ENCODE data around the gene ANXA3. TPM values are rescaled to one million over a fixed set of nuclear protein-coding genes. Genes with fewer than 3 reads are reported as not detected.
"Not testable (repeated sequence)": the region's sequence is repeated elsewhere in the genome, so short reads cannot be mapped to it uniquely, and the experiment has no call there.

The ANXA3 gene
- polyA plus RNA-seq, 1 donor: 4.1 TPM

DNA sequence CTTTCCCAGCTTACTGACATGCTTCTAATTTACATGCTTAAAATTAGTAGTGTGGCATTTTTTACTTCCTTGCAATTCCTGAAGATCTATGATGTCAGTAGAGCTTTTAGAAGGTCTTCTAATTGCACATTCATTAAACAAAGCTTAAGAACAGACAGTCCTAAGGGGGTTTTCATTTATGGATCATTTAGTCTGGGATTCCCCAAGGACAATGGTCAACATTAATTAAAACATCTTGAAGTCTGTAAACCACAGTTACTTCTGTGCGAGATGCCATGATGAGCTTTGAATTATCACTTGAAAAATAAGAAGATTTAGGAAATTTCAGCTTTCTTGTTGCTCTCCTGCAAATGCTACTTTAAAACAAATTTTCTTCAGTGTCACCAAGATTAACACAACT is 20.2 kb downstream of the ANXA3 start:
- no peak for DNase-seq (ENCODE audit: low read depth)

DNA sequence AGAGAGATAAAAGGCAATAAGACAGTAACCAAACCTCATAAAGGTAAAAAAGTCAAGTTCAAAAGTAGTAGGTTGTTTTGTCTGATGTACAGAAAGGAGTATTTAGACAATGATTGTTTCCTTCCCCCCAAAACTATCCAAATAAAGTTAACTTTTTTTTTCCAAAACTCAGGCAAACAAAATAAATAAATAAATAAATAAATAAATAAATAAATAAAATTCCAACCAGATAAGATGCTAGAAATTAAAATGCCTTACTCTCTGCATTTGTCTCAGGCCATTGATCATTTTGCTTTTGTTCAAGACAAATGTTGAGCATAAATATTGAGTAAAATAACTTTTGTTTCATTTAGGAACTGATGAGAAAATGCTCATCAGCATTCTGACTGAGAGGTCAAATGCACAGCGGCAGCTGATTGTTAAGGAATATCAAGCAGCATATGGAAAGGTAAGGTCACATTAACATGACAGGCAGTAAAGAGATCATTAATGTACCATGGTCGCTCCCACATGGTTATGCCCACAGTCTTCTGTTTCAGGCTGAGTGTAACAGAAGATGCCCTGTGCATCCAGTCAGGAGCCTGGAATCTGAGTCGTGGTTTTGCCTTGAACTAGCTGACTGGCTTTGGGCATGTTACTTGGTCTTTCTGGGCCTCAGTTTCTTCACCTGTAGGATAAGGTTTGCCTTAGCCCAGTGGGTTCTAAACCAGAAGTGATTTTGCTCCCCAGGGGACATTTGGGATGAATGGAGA is 27.3 kb downstream of the ANXA3 start:
- DNase-seq (ENCODE audit: low read depth): no peak

DNA sequence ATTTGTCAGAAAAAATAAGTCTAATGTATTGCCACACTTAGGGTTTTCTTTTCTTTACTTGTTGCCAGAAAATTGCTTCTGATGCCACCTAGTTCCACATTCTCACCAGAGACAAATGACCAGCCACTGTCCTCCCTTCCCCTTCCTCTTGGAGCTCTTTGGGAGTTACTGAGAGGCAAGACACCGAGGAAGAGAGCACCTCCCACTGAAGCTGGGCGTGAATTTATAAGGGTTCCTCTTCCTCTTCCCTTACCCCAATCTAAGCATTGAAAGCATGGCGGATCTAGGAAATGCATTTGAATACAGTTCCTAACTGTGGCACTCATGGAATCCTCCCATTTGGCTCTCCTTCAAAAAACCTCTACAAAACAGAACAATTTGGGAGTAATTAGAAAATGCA is 30.0 kb downstream of the ANXA3 start:
- no peak for DNase-seq (ENCODE audit: low read depth)

DNA sequence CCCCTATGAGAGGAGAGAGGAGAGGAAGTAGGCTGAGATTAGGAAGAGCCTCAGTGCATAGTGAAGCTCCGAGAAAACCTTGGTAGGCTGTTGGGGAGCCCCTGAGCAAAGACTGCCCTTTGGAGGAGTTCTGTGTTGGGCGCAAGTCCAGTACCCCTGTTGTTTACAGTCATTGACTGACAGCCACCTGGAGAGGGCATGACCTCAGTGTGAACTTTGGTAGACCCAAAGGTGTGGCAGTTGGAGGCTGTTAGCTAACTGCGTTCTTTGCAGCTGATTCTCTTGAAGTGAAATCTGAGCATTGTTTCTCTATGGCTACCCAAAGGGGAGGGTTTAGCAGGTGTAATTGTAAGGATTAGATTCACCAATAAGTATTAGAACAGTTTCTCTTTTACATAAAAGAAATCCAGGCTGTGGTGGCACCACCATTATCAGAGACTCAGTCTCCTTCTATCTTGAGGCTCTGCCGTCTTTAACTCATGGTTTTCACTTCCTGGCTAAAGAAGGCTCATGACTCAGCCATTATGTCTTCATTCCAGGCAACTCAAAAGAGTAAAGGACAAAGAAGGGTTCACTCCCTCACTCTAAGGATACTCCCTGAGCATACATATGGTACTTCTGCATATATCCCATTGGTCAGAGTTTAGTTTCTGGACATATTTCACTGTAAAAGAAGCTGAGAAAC is 33.4 kb downstream of the ANXA3 start:
- DNase-seq (ENCODE audit: low read depth): no peak

DNA sequence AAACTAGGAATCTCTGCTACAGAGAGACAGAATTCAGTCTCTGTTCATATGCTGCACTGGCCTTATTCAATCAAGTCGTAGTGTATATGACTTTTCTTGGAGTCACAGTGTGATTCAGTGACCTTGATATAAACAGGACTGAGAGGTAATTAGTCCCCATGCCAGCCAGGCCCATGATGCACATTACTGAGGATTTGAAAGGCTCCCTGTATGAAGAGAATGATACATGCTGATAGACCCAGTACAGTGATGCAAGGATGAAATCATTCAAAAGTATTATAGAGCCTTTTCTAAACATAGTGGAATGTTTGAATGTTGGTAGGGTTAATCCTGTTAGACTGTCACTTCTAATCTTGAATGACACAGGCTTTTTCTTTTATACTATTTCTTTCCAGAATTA is 34.1 kb downstream of the ANXA3 start:
- DNase-seq (ENCODE audit: low read depth): no peak

DNA sequence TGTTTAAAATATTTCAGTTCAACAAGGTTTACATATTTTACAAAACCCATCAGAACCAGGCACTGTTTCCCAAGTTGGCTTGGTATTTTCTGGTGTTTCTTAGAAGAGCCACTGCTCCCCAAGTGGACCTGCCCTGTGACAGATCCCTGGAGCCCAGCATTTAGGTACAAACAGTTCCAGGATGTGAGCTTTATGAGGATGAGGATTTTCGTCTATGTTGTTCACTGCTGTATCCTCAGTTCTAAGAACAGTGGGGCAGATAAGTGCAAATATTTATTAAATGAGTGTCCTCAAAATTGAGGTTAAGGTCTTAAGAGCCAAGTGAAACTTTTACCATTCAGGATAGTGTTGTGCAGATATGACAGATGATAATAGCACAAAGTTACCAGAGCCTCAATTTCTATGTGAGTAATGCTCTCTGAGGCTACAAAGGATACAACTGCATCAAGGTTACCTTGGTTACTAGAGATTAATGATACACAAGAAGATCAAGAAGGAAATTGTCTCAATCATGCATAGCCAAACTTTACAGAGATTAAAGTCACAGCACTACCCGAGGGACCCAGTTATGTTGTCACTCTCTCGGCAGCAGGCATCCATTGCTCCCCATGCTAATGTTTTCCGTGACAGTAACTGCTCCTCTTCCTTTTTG is 37.5 kb downstream of the ANXA3 start:
- no peak for DNase-seq (ENCODE audit: low read depth)

DNA sequence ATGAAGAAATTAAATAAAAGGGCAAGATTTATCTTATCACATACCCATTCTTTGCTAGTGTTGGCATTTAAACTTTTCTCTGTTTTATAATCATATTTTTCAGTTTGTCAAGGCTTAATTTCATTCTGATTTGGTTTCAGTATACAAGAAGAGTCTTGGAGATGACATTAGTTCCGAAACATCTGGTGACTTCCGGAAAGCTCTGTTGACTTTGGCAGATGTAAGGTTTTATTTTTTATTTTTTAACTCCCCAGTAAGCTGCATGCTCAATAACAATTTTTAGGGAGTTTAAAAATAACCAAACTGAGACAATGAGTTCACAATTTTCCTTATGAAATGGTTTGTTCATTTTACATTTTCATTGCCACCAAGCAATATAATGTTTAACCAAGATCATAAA is 39.8 kb downstream of the ANXA3 start:
- no peak for DNase-seq (ENCODE audit: low read depth)

DNA sequence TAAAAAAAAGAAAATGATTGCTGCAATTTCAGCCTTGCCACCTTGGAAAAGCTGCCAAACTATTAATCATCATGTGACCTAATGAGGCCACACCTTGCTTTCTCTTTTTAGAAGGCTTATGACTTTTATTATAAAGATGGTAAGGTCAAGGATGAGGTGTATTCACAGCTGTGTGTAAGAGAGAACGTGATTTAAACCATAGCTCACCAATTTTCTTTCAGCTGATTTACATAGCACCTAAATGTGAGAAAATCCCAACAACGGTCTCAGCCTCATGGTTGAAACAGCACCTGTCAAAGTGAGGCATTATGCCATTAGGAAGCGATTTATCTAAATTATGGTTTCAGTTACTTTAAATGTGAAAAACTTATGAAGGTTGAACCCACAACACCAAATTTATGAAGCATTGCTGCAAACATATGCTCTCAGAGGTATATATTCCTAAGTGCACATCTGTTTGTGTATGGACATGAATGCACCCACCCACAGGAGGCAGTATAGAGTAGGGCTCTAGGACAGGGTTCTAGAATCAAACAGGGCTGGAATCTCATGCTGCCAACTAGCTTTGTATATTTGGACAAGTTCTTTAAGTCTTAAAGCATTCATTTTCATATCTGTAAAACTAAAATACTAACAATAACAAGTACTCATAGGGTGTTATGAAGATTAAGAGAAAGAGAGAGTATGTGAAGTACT is 40.7 kb downstream of the ANXA3 start:
- no peak for DNase-seq (ENCODE audit: low read depth)

DNA sequence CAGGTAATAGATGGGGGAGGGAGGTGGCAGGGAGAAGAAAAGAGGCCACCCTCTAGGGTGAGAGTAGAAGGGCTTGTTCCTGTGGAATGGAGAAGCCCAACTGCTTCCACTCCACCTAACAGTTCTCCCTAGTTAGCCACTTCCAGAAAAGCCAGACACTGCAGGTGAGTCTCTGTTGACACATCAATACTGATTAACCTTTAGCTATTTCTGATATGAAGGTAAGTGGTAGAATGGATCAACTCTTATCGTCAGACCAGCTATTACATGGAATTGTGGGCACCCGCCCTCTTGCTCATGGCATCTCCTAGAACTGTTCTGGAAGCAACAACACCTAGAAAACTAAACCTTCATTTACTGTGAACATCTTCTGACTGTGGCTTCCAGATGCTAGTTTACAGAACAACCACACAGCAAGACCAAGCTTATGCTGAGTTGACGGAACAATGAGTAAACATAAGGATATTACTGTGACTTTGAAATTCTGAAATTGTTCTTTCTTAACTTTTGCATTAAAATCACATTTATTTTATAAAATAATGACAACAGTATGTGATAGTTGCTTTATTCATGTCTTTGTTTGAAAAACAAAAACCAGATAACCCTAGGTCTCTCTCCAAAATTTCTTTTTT is 44.7 kb downstream of the ANXA3 start:
- no peak for DNase-seq (ENCODE audit: low read depth)

DNA sequence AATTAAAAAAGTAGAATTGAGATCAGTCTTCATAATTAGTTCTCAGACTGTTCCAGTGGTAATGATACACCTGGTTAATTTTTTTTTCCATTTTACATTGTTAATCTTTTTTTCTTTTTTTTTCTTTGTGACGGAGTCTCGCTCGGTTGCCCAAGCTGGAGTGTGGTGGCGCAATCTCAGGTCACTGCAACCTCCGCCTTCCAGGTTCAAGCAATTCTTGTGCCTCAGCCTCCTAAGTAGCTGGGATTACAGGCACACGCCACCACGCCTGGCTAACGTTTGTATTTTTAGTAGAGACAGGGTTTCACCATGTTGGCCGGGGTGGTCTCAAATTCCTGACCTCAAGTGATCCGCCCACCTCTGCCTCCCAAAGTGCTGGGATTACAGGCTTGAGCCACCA is 46.9 kb downstream of the ANXA3 start:
- DNase-seq (ENCODE audit: low read depth): not testable (repeated sequence)

DNA sequence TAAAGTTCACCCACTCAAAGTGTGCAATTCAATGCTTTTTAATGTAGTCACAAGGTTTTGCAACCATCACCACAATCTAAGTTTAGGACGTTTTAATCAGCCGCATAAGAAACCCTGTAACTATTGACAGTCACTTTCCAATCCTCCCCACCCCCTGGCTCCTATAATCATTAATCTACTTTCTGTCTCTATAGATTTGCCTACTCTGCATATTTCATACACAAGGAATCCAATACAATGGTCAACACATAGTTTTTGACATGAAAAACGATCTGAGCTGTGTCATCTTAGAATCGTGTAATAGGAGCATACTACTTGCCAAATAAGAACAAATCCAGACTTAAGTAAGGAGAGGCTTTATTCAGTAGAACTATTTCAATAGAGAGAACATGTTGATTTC is 47.6 kb downstream of the ANXA3 start:
- DNase-seq (ENCODE audit: low read depth): no peak

DNA sequence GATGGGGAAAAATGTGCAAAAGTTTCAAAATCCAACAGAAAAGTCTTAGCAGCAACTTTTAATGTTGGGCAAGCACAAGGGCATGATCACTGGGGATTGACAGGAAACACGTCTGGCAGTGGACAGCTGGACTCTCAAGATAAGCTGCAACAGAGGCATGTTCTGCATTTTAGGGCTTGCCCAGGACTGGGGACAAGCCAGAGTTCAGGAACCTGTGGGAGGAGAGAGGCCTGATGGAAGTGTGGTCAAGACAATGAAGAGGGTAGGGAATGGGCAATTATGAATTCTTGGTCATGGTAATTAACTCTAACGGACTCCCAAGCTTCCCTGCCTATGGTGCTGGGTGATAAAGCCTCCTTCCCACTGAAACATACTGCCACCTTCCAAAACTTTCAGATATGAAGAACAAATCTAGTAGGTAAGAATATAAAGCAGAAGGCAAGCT is 48.4 kb downstream of the ANXA3 start:
- DNase-seq (ENCODE audit: low read depth): no peak

DNA sequence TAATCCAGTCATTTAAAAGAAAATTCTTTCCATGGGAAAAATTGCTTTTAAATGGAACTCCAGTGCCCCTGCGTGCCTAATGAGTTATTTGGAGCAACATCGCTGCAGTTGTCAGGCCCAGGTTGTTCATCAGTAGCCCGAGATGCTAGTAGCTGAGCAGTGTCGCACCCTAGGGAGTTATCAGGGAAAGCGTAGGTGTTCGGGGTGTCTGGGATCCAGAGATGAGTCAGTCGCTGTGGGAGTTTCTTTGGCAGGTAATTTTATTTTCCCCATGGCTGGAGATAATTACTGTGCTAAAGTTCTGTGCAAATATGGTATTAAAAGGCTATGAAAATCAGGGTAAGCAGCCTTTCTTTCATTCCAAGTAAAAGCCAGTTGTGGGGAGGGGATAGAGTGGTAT is 49.4 kb downstream of the ANXA3 start:
- DNase-seq (ENCODE audit: low read depth): no peak

DNA sequence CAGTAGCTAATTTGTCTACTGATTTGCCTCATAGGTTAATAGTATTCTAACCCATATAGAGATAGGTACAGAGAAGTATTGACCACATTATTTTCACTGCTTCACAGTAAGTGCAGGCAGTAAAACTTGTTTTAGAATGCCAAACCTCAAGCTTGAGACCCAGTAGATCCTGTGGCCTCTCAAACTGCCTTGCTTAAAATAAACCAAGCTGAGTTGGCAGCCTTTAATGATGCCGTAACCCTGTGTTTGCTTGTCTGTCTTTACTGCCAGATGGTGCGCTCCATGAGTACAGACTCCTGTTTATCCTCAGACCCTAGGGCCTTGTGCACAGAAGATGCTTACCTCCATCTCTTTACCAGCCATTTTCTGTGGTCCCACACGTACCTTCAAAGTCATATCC is 50.8 kb downstream of the ANXA3 start:
- no peak for DNase-seq (ENCODE audit: low read depth)

DNA sequence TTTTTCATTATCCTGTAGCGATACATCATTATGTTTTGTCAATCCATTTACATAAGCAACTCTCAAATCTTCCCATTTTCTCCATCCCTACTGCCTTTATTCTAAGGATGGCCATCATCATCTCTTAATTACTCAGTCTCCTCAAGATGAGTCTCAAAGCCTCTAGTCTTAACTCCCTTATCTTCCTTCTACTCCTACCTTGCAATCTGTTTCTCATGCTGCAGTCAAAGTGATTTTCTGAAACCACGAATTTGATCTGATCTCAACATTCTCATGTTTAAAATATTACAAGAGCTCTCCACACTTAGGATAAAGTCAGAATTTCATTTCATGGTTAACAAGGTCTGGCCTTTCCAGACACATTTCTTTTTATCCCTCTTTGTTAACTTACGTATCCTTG is 51.8 kb downstream of the ANXA3 start:
- no peak for DNase-seq (ENCODE audit: low read depth)

DNA sequence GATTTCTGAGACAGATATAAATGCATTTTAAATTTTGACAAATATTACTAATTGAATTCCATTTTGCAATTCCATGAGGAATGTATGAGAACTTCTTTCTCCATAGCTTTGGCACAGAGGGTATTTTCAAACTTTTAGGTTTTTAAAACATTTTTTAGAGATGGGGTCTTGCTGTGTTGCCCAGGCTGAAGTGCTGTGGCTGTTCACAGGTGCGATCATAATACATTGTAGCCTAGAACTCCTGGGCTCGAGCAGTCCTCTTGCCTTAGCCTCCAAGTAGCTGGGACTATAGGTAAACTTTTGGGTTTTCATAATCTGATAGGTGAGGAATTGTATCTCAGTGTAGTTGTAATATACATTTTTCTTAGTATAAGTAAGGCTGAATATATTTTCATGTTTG is 53.4 kb downstream of the ANXA3 start:
- DNase-seq (ENCODE audit: low read depth): no peak

DNA sequence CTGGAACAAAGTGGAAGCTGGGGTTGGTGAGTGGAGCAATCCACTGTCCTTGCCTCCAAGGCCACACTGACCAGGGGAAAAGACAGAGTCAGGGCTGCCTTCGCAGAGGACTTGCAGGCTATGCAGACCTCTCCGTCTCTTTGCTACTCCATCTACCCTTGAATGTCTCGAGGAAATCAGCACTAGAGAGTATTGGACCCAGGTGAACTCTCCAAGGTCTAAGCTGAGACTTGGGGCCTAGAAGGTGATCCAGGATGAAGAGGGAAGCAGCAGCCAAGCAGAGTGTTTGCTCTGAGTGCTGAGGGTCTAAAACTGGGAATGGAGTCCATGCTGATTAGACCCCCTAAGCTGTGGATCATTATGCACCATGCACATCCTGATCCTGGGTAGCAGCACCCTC is 54.5 kb downstream of the ANXA3 start:
- no peak for DNase-seq (ENCODE audit: low read depth)

DNA sequence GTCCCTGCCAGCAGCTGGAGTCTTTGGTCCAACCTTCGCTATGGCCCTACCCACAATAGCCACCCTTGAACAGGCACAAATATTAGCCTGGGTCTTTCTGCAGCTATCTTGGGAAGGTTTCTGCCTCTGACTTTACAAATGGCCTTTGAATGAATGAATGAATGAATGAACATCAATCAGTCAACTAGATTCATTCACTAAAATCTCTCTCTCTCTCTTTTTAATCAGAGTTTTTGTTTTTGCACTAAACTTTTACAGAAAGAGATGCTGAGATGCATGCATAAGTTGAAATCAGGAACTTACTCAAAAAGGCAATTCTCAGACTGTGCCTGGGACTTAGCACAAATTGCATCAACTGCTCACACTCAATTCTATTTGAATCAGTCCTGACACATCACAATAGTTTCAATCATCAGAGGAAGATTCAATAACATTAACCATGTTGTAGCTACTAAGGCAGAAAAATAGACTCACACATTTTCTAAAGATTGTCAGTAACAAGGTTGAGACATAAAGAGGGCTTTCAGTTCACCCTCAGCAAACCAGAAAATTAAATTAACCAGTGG is 55.0 kb downstream of the ANXA3 start:
- no peak for DNase-seq (ENCODE audit: low read depth)

DNA sequence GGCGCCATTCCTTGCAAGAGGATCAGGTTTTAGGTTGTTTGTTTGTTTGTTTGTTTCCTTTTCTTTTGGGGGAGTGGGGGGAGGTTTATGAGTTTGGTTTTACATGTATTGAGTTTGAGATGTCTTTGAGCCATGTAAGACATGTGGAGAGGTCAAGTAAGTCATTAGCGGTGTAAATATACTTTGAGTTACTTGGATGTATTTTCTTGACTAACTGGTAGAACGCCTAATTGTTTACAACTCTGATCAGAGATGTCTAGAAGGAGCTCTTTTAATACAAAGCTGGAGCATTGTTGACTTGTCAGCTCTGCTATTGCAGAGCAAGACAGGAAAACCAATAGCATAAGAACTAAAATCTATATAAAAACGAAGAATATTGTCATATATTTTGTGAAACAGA is 57.1 kb downstream of the ANXA3 start:
- DNase-seq (ENCODE audit: low read depth): no peak

DNA sequence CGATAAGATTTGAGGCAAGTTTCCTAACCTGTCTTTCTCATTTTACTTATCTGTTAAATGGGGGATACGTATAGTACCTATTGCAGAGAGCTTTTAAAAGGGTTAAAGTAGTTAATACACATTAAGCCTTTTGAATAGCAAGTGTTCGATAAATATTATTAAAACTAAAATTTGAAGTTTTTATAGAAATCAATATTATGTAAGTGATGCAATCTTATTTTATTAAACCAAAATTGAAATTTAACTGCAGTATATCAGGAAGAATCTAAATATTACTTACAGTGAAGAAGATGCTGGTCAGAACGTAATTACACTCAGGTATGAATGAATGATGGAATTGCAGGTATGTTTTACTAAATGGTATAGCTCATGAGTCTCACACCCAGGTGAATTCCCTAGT is 58.0 kb downstream of the ANXA3 start:
- no peak for DNase-seq (ENCODE audit: low read depth)

DNA sequence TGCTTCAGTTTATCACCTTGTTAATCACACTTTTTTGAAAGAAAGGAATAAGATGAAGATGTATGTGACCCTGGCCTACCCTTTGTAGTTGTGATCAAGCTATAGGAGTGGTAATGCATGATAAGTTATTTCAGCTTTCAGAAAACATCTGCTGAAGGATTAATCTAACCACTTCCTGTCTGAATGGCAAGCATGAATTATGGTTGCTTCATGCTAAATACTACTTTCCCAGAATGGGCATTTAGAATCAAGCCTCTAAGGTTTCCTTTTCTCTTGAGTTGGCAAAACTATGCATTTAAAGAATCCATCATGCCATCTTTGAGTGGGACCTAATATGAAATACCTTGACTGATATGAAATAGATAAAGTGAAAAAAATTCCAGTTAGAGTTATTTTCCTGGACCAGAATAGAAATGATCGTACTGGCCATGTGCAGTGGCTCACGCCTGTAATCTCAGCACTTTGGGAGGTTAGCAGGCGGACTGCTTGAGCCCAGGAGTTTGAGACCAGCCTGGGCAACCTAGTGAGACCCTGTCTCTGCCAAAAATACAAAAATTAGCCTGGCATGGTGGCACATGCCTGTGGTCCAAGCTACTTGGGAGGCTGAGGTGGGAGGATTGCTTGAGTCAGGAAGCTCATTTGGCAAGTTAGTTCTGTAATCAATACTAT is 59.1 kb downstream of the ANXA3 start:
- no peak for DNase-seq (ENCODE audit: low read depth)

All from forelimb muscle (tissue), 1 donor.